Measurements from ENCODE around the gene ZNF527. TPM values are rescaled to one million over a fixed set of nuclear protein-coding genes. Genes with fewer than 3 reads are reported as not detected.
"Not testable (repeated sequence)": the region's sequence is repeated elsewhere in the genome, so short reads cannot be mapped to it uniquely, and the experiment has no call there.

Gene ZNF527
- total RNA-seq, 1 experiment from 2014 or later: 2.0 TPM

GRCh38 chr19:37389234-37389633 lies 18.3 kb downstream of the ZNF527 start:
- CTCF ChIA-PET: no interaction called here
- Histone ChIP-seq H3K4me1 (ENCODE audit: control insufficient read depth in 1 of 2, insufficient read depth in 2 of 2, low read length in 2 of 2) (no peaks in the 10 kb centered on the region), H3K79me2 (ENCODE audit: insufficient read depth, low read length) (no peaks in the 10 kb centered on the region), H3K4me2 (ENCODE audit: low read length) (no peak overlapping the region), H3K4me3 (replicated peaks in 1 of 2; ENCODE audit: low read depth in 1 of 2, low read length in 2 of 2) (no peak overlapping the region), H3K9me2 (ENCODE audit: insufficient read depth) (no peaks in the 10 kb centered on the region), H3K27ac (ENCODE audit: low read depth, low read length) (no peak overlapping the region), H3K9me3 (ENCODE audit: control insufficient read depth in 1 of 2, insufficient read depth in 1 of 2, low read depth in 1 of 2, low read length in 2 of 2) (peaks cover 42 to 51% of the 10 kb centered on the region in 2 experiments), H3K36me3 (ENCODE audit: control insufficient read depth in 1 of 2, insufficient read depth in 2 of 2, low read length in 2 of 2) (0 out of 4 replicates have a peak, but pooled peaks cover 0 to 4% of the 10 kb centered on the region in 2 experiments), H2AFZ (ENCODE audit: low read depth, low read length, poor library complexity, severe bottlenecking) (no peak overlapping the region), H4K20me1 (ENCODE audit: insufficient read depth) (no peaks in the 10 kb centered on the region), H3K9ac (ENCODE audit: low read length) (no peak overlapping the region), H3K27me3 (ENCODE audit: insufficient read depth, low read length) (no peaks in the 10 kb centered on the region)
- ATAC-seq: no peak
- peak; percentile 47; the same call in 1 of the 2 replicates for TF ChIP-seq ZNF274 (IDR thresholded peaks at IDR 0.05; ENCODE audit: low read depth, low read length)
- no peak for TF ChIP-seq TCF7L2 (IDR thresholded peaks at IDR 0.05; ENCODE audit: borderline replicate concordance, extremely low read depth, insufficient read depth, insufficient read length)
- intact Hi-C loops (cut with micrococcal nuclease): no loop called here
- BruUV-seq (replicated peaks): no TSS peak
- RAD21 ChIA-PET (ENCODE audit: low non-redundant PET in 1 of 2, low total read pairs in 2 of 2, uncharacterized antibody in 2 of 2, unreplicated experiment in 2 of 2): no interaction called here
- POLR2A ChIA-PET: no interaction called here
- no peak for DNase-seq (ENCODE audit: low read depth, low spot score)

DNA sequence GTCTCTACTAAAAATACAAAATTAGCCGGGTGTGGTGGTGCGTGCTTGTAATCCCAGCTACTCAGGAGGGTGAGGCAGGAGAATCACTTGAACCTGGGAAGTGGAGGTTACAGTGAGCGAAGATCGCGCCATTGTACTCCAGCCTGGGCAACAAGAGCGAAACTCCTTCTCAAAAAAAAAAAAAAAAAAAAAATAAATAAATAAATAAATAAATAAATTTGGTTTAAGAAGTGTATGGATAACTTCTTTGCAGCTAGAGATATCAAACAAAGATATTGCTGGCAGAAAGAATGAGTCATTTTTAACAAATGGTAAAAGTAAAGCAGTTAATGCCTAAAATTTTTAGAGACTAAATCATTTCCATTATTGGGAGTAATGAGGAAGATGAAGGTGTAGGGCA lies 20.5 kb downstream of the ZNF527 start:
- H2AFZ ChIP-seq (ENCODE audit: low read depth, low read length, poor library complexity, severe bottlenecking); CTCF ChIA-PET; DNase-seq (ENCODE audit: low read depth, low spot score); RAD21 ChIA-PET (ENCODE audit: low non-redundant PET in 1 of 2, low total read pairs in 2 of 2, uncharacterized antibody in 2 of 2, unreplicated experiment in 2 of 2); H3K9ac ChIP-seq (ENCODE audit: low read length); BruUV-seq (replicated peaks); H4K20me1 ChIP-seq (ENCODE audit: insufficient read depth); H3K36me3 ChIP-seq (ENCODE audit: control insufficient read depth in 1 of 2, insufficient read depth in 2 of 2, low read length in 2 of 2); H3K79me2 ChIP-seq (ENCODE audit: insufficient read depth, low read length); H3K4me2 ChIP-seq (ENCODE audit: low read length); H3K4me3 ChIP-seq (replicated peaks in 1 of 2; ENCODE audit: low read depth in 1 of 2, low read length in 2 of 2); H3K27me3 ChIP-seq (ENCODE audit: insufficient read depth, low read length); POLR2A ChIA-PET; H3K27ac ChIP-seq (ENCODE audit: low read depth, low read length); intact Hi-C loops (cut with micrococcal nuclease); H3K9me2 ChIP-seq (ENCODE audit: insufficient read depth); ATAC-seq; H3K4me1 ChIP-seq (ENCODE audit: control insufficient read depth in 1 of 2, insufficient read depth in 2 of 2, low read length in 2 of 2): not testable (repeated sequence)
- peaks cover 37 to 56% of the 10 kb centered on the region in 2 experiments for H3K9me3 ChIP-seq (ENCODE audit: control insufficient read depth in 1 of 2, insufficient read depth in 1 of 2, low read depth in 1 of 2, low read length in 2 of 2)

DNA sequence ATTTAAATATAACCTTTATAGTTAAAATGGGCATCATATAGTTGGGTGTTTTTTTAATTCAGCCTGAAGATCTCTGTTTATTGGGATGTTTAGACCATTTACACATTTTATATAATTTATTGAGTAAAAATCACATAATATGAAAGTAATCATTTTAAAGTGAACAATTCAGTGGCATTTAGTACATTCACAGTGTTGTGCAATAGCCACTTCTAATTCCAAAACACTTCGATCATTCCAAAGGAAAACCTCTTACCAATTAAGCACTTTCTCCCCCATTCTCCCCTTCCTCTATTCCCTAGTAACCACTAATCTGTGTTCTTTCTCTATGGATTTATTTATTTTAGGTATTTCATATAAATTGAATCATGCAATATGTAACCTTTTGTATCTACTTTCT lies 30.2 kb downstream of the ZNF527 start:
- Histone ChIP-seq H2AFZ (ENCODE audit: low read depth, low read length, poor library complexity, severe bottlenecking) (no peak overlapping the region), H3K4me1 (ENCODE audit: control insufficient read depth in 1 of 2, insufficient read depth in 2 of 2, low read length in 2 of 2) (no peaks in the 10 kb centered on the region), H3K9ac (ENCODE audit: low read length) (no peak overlapping the region), H3K36me3 (ENCODE audit: control insufficient read depth in 1 of 2, insufficient read depth in 2 of 2, low read length in 2 of 2) (no peaks in the 10 kb centered on the region), H3K27ac (ENCODE audit: low read depth, low read length) (no peak overlapping the region), H3K9me3 (ENCODE audit: control insufficient read depth in 1 of 2, insufficient read depth in 1 of 2, low read depth in 1 of 2, low read length in 2 of 2) (peaks cover 9 to 12% of the 10 kb centered on the region in 2 experiments; a peak in 2 of 4 replicates), H3K9me2 (ENCODE audit: insufficient read depth) (no peaks in the 10 kb centered on the region), H3K4me2 (ENCODE audit: low read length) (no peak overlapping the region), H3K27me3 (ENCODE audit: insufficient read depth, low read length) (no peaks in the 10 kb centered on the region), H3K4me3 (replicated peaks in 1 of 2; ENCODE audit: low read depth in 1 of 2, low read length in 2 of 2) (no peak overlapping the region), H3K79me2 (ENCODE audit: insufficient read depth, low read length) (no peaks in the 10 kb centered on the region), H4K20me1 (ENCODE audit: insufficient read depth) (no peaks in the 10 kb centered on the region)
- ChIA-PET RAD21 (ENCODE audit: low non-redundant PET in 1 of 2, low total read pairs in 2 of 2, uncharacterized antibody in 2 of 2, unreplicated experiment in 2 of 2) (no interaction called here), CTCF (no interaction called here), POLR2A (no interaction called here)
- DNase-seq (ENCODE audit: low read depth, low spot score): no peak
- intact Hi-C loops (cut with micrococcal nuclease): no loop called here
- no TSS peak for BruUV-seq (replicated peaks)
- no peak for ATAC-seq
- TF ChIP-seq POLR2A (IDR thresholded peaks at IDR 0.05; ENCODE audit: borderline replicate concordance, extremely low read depth, insufficient read depth, insufficient read length): no peak
- no peak for TF ChIP-seq CEBPB (IDR thresholded peaks at IDR 0.05; ENCODE audit: low read depth)
- TF ChIP-seq CTCF (IDR thresholded peaks at IDR 0.05 in 2 of 3, conservative IDR thresholded peaks at IDR 0.05 in 1 of 3; ENCODE audit: borderline replicate concordance in 1 of 3, insufficient read depth in 1 of 3, low read depth in 2 of 3, low read length in 2 of 3): no peak
- TF ChIP-seq, protein P1, sequence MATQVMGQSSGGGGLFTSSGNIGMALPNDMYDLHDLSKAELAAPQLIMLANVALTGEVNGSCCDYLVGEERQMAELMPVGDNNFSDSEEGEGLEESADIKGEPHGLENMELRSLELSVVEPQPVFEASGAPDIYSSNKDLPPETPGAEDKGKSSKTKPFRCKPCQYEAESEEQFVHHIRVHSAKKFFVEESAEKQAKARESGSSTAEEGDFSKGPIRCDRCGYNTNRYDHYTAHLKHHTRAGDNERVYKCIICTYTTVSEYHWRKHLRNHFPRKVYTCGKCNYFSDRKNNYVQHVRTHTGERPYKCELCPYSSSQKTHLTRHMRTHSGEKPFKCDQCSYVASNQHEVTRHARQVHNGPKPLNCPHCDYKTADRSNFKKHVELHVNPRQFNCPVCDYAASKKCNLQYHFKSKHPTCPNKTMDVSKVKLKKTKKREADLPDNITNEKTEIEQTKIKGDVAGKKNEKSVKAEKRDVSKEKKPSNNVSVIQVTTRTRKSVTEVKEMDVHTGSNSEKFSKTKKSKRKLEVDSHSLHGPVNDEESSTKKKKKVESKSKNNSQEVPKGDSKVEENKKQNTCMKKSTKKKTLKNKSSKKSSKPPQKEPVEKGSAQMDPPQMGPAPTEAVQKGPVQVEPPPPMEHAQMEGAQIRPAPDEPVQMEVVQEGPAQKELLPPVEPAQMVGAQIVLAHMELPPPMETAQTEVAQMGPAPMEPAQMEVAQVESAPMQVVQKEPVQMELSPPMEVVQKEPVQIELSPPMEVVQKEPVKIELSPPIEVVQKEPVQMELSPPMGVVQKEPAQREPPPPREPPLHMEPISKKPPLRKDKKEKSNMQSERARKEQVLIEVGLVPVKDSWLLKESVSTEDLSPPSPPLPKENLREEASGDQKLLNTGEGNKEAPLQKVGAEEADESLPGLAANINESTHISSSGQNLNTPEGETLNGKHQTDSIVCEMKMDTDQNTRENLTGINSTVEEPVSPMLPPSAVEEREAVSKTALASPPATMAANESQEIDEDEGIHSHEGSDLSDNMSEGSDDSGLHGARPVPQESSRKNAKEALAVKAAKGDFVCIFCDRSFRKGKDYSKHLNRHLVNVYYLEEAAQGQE (IDR thresholded peaks at IDR 0.05; ENCODE audit: low read depth): no peak
- no peak for TF ChIP-seq EGR1 (IDR thresholded peaks at IDR 0.05; ENCODE audit: low read depth)
- no peak for TF ChIP-seq POLR2AphosphoS5 (IDR thresholded peaks at IDR 0.05; ENCODE audit: low read depth, low read length)
- no peak for TF ChIP-seq SP1 (IDR thresholded peaks at IDR 0.05; ENCODE audit: low read depth)
